ENCODE measurements around the gene GRM7.

DNA sequence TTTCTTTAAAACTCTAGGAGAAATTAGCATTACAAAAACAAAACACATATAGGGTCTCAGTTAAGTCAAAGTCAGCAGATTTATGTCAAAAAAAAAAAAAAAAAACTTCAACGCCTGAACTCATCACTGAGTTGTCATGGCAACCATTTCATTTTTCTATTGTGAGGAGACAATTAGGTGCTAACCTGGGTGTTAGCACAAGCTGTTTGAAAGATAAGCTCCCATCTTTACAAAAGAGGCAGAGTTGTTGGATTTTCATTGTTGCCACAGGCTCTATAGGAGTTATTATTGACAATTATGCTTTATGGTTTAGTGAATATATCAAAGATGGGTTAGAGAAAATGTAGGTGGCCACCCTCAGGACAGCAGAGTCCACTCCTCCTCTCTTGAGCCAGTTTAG, 806.9 kb downstream of the GRM7 start:
- TF ChIP-seq, protein P1, sequence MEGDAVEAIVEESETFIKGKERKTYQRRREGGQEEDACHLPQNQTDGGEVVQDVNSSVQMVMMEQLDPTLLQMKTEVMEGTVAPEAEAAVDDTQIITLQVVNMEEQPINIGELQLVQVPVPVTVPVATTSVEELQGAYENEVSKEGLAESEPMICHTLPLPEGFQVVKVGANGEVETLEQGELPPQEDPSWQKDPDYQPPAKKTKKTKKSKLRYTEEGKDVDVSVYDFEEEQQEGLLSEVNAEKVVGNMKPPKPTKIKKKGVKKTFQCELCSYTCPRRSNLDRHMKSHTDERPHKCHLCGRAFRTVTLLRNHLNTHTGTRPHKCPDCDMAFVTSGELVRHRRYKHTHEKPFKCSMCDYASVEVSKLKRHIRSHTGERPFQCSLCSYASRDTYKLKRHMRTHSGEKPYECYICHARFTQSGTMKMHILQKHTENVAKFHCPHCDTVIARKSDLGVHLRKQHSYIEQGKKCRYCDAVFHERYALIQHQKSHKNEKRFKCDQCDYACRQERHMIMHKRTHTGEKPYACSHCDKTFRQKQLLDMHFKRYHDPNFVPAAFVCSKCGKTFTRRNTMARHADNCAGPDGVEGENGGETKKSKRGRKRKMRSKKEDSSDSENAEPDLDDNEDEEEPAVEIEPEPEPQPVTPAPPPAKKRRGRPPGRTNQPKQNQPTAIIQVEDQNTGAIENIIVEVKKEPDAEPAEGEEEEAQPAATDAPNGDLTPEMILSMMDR (IDR thresholded peaks at IDR 0.05): no peak
- TF ChIP-seq POLR2A (IDR thresholded peaks at IDR 0.05): no peak
